HEK293 (cell line): ENCODE measurements around the gene ERF.

Experiments used
- BCL11B ChIP-seq: fragments of 450-650 bp; formaldehyde crosslinking; IDR thresholded peaks from 2 replicates; pipeline ENCODE4 v1.5.1; 2016; ENCODE audit warnings: low read depth, missing biosample characterization, missing genetic modification characterization
- HOXA7 ChIP-seq: sonication (generic); formaldehyde crosslinking; IDR thresholded peaks from 2 replicates; pipeline ENCODE4 v1.8.1; 2022; ENCODE audit warnings: missing genetic modification reagents, borderline replicate concordance
- KLF1 ChIP-seq: fragments of 450-650 bp; formaldehyde crosslinking; IDR thresholded peaks from 2 replicates; pipeline ENCODE4 v1.5.1; 2016; ENCODE audit warnings: missing biosample characterization, missing genetic modification characterization
- OVOL3 ChIP-seq: fragments of 450-650 bp; formaldehyde crosslinking; IDR thresholded peaks from 2 replicates; pipeline ENCODE4 v1.5.1; 2016; ENCODE audit warnings: missing biosample characterization, missing genetic modification characterization
- PATZ1 ChIP-seq: fragments of 450-650 bp; formaldehyde crosslinking; IDR thresholded peaks from 2 replicates; pipeline ENCODE4 v1.5.1; 2016; ENCODE audit warnings: missing biosample characterization, missing genetic modification characterization
- PBX3 ChIP-seq: sonication (generic); formaldehyde crosslinking; IDR thresholded peaks from 2 replicates; pipeline ENCODE4 v1.8.1; 2022; ENCODE audit warnings: mild to moderate bottlenecking, moderate library complexity, missing genetic modification reagents
- SP7 ChIP-seq: fragments of 450-650 bp; formaldehyde crosslinking; IDR thresholded peaks from 2 replicates; pipeline ENCODE4 v1.5.1; 2016; ENCODE audit warnings: missing biosample characterization, missing genetic modification characterization
- TSHZ1 ChIP-seq: fragments of 450-650 bp; formaldehyde crosslinking; IDR thresholded peaks from 2 replicates; pipeline ENCODE4 v1.5.1; 2016; ENCODE audit warnings: missing biosample characterization, missing genetic modification characterization, borderline replicate concordance
- ZBTB17 ChIP-seq: fragments of 450-650 bp; formaldehyde crosslinking; IDR thresholded peaks from 2 replicates; pipeline ENCODE4 v1.5.1; 2016; ENCODE audit warnings: missing biosample characterization, missing genetic modification characterization
- ZBTB44 ChIP-seq: fragments of 450-650 bp; IDR thresholded peaks from 2 replicates; pipeline ENCODE4 v1.5.1; 2018; ENCODE audit warnings: missing biosample characterization, mild to moderate bottlenecking, missing genetic modification characterization
- ZIC2 ChIP-seq: fragments of 450-650 bp; formaldehyde crosslinking; IDR thresholded peaks from 2 replicates; pipeline ENCODE4 v1.5.1; 2016; ENCODE audit warnings: missing biosample characterization, missing genetic modification characterization
- ZNF10 ChIP-seq: fragments of 450-650 bp; formaldehyde crosslinking; IDR thresholded peaks from 2 replicates; pipeline ENCODE4 v1.5.1; 2017; ENCODE audit warnings: missing biosample characterization, missing genetic modification characterization
- ZNF112 ChIP-seq: fragments of 450-650 bp; formaldehyde crosslinking; IDR thresholded peaks from 2 replicates; pipeline ENCODE4 v1.5.0; 2017; ENCODE audit warnings: missing biosample characterization, missing genetic modification characterization
- ZNF19 ChIP-seq: fragments of 450-650 bp; formaldehyde crosslinking; IDR thresholded peaks from 2 replicates; pipeline ENCODE4; 2016; ENCODE audit warnings: missing biosample characterization, missing genetic modification characterization, low read depth
- ZNF211 ChIP-seq: fragments of 450-650 bp; formaldehyde crosslinking; IDR thresholded peaks from 2 replicates; pipeline ENCODE4 v1.5.1; 2016; ENCODE audit warnings: low read depth, missing biosample characterization, missing genetic modification characterization
- ZNF248 ChIP-seq: fragments of 450-650 bp; formaldehyde crosslinking; IDR thresholded peaks from 2 replicates; pipeline ENCODE4 v1.5.1; 2017; ENCODE audit warnings: missing biosample characterization, missing genetic modification characterization
- ZNF302 ChIP-seq: fragments of 450-650 bp; formaldehyde crosslinking; IDR thresholded peaks from 2 replicates; pipeline ENCODE4 v1.5.1; 2016; ENCODE audit warnings: missing biosample characterization, missing genetic modification characterization, low read depth
- ZNF324 ChIP-seq: fragments of 450-650 bp; formaldehyde crosslinking; IDR thresholded peaks from 2 replicates; pipeline ENCODE4 v1.5.1; 2016; ENCODE audit warnings: missing biosample characterization, missing genetic modification characterization
- ZNF37A ChIP-seq: fragments of 450-650 bp; IDR thresholded peaks from 2 replicates; pipeline ENCODE4 v1.5.1; 2018; ENCODE audit warnings: missing biosample characterization, missing genetic modification characterization
- ZNF449 ChIP-seq: fragments of 450-650 bp; formaldehyde crosslinking; IDR thresholded peaks from 2 replicates; pipeline ENCODE4 v1.5.1; 2017; ENCODE audit warnings: missing biosample characterization, mild to moderate bottlenecking, missing genetic modification characterization, moderate library complexity
- ZNF473 ChIP-seq: fragments of 450-650 bp; formaldehyde crosslinking; IDR thresholded peaks from 2 replicates; pipeline ENCODE4 v1.5.1; 2017; ENCODE audit warnings: missing biosample characterization, missing genetic modification characterization
- ZNF501 ChIP-seq: fragments of 450-650 bp; formaldehyde crosslinking; IDR thresholded peaks from 2 replicates; pipeline ENCODE4 v1.5.1; 2016; ENCODE audit warnings: missing biosample characterization, missing genetic modification characterization
- ZNF596 ChIP-seq: fragments of 450-650 bp; IDR thresholded peaks from 2 replicates; pipeline ENCODE4 v1.5.0; 2018; ENCODE audit warnings: missing biosample characterization, mild to moderate bottlenecking, missing genetic modification characterization, moderate library complexity
- ZNF654 ChIP-seq: fragments of 450-650 bp; formaldehyde crosslinking; IDR thresholded peaks from 2 replicates; pipeline ENCODE4 v1.5.1; 2016; ENCODE audit warnings: low read depth, missing biosample characterization, missing genetic modification characterization
- ZNF670 ChIP-seq: fragments of 450-650 bp; formaldehyde crosslinking; IDR thresholded peaks from 2 replicates; pipeline ENCODE4 v1.5.1; 2016; ENCODE audit warnings: missing biosample characterization, missing genetic modification characterization, low read depth
- ZNF692 ChIP-seq: fragments of 450-650 bp; formaldehyde crosslinking; IDR thresholded peaks from 2 replicates; pipeline ENCODE4 v1.5.1; 2016; ENCODE audit warnings: missing biosample characterization, missing genetic modification characterization
- ZNF701 ChIP-seq: fragments of 450-650 bp; formaldehyde crosslinking; IDR thresholded peaks from 2 replicates; pipeline ENCODE4 v1.5.1; 2016; ENCODE audit warnings: missing biosample characterization, missing genetic modification characterization
- ZNF747 ChIP-seq: fragments of 450-650 bp; formaldehyde crosslinking; IDR thresholded peaks from 2 replicates; pipeline ENCODE4 v1.5.1; 2016; ENCODE audit warnings: missing biosample characterization, missing genetic modification characterization
- ZNF791 ChIP-seq: fragments of 450-650 bp; formaldehyde crosslinking; IDR thresholded peaks from 2 replicates; pipeline ENCODE4 v1.5.1; 2016; ENCODE audit warnings: missing biosample characterization, missing genetic modification characterization

The ERF gene

GRCh38 chr19:42216653-42217519 is 38.0 kb downstream of the ERF start (continued):
- TF ChIP-seq PATZ1 (tag by site-specific recombination) (peak; percentile 77), ZNF692 (tag by site-specific recombination) (peak; percentile 96), ZBTB17 (tag by site-specific recombination) (no peak), ZNF248 (tag by site-specific recombination) (no peak), ZNF449 (tag by site-specific recombination) (no peak; the same call in 1 of the 2 replicates), ZNF473 (no peak), ZNF112 (no peak), ZNF302 (tag by site-specific recombination) (no peak), ZNF19 (no peak), ZNF596 (tag by site-specific recombination) (no peak), SP7 (0 out of 2 replicates have a peak, but pooled peaks have one; percentile 37), OVOL3 (no peak), KLF1 (peak; percentile 19; the same call in 1 of the 2 replicates), ZNF37A (no peak), ZNF324 (tag by site-specific recombination) (0 out of 2 replicates have a peak, but pooled peaks have one; percentile 55), ZNF701 (no peak), HOXA7 (CRISPR knock-in tag) (no peak), PBX3 (CRISPR knock-in tag) (0 out of 2 replicates have a peak, but pooled peaks have one; percentile 30), BCL11B (tag by site-specific recombination) (peak; percentile 65), ZBTB44 (tag by site-specific recombination) (no peak), ZNF654 (no peak), ZNF791 (tag by site-specific recombination) (no peak), ZNF10 (no peak), ZNF501 (tag by site-specific recombination) (peak; percentile 51), ZNF670 (tag by site-specific recombination) (no peak), ZNF211 (tag by site-specific recombination) (no peak), ZIC2 (tag by site-specific recombination) (peak; percentile 63), TSHZ1 (no peak), ZNF747 (tag by site-specific recombination) (no peak)
